ENCODE results near the gene CACNA2D1.

The CACNA2D1 gene

DNA sequence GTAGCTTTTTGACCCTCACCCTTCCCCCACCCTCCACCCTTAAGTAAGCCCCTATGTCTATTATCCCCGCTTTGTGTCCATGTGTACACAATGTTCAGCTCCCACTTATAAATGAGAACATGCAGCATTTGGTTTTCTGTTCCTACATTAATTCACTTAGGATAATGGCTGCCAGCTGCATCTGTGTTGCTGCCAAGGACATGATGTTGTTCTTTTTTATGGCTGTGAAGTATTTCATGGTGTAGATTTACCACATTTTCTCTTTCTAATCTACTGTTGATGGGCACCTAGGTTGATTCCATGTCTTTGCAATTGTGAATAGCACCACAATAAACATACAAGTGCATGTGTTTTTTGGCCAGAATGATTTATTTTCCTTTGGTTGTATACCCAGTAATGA, 232.2 kb downstream of the CACNA2D1 start:
- no peak for DNase-seq

DNA sequence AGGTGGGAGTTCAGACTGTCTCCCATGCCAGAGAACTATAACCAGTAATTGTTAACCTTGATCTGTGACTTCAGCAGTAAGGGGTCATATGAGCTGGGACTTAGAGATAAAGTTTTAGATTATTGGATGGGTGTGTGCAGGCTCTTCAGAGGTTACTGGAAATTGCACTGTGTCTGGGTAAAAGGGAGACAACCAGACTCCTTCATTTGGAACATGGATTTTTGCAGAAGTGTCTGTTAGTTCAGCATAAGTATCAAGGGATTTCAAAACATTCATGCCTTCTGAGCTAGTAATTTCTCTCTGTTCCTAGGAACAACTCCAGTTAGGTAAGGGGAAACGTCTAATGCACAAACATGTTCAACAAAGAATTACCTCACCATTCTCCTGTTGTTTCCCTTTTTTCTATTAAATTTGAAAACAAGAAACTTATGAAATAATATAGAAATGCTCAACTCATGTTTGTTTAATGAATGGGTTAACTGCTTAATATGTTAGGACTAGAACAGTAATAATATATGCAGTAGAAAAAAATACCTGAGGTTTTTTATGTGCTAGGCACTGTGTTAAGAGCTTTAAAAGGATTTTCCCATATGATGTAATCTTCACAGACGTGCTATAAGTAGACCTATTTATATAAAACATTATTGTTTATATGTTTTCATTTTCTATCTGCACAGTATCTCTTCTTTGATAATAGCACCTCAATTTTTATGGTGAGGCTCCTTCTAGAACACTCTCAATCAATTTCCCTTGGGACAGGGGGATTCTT, 233.0 kb downstream of the CACNA2D1 start:
- no peak for DNase-seq

GRCh38 chr7:82209179-82209747, 234.3 kb downstream of the CACNA2D1 start:
- no peak for DNase-seq

DNA sequence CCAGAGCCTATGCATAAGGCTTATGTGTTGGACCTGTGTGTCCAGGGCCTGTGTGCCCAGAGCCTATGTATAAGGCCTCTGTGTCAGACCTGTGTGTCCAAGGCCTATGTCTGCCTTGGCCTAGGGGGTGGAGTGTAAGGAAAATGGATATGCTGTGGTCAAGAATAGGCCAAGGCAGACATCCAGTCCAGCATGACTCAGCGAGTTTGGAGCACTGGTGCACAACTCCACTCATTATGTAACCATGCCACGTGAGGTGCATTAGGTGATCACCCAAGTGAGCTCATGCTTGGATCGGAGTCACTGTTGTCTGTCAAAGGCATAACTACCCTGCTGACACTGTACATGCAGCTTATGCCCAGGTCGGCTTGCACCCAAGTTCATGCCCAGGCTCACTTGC, 238.9 kb downstream of the CACNA2D1 start:
- no peak for DNase-seq

- no peak for DNase-seq
Observed at GRCh38 chr7:82202965-82203364, 240.6 kb downstream of the CACNA2D1 start.

- no peak for DNase-seq
Observed at GRCh38 chr7:82202107-82202506, 241.5 kb downstream of the CACNA2D1 start.

- no peak for DNase-seq
Observed at GRCh38 chr7:82200601-82201000, 243.0 kb downstream of the CACNA2D1 start.

DNA sequence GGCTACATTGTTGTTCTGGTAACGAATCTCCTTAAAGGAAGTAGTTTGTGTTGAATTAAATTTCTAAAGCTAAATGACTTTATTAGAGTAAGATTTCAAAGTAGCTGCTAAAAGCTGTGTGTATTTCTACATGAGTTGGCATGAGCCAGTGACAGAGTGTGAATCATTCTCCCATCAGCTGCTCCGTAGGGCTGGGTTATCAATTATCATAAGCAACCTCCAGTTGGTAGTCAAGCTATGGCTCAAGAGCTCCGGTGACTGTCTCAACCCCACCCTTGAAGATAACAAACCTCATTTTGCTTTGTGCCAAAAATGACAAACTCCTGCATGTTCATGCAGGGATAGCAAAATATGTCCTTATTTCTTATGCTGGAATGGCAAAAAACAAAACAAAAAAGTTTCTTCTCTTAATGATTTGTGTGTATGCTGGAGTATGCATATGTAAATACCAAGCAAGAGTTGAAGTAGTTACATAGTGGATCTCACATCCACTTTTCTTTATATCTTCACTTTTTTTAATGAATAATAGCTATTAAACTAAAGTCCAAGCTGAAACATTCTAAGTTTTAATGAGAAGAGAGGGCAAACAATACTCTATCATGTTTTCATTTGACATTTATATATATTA, 249.4 kb downstream of the CACNA2D1 start:
- no peak for DNase-seq

- no peak for DNase-seq
Observed at GRCh38 chr7:82188636-82189035, 254.9 kb downstream of the CACNA2D1 start.

DNA sequence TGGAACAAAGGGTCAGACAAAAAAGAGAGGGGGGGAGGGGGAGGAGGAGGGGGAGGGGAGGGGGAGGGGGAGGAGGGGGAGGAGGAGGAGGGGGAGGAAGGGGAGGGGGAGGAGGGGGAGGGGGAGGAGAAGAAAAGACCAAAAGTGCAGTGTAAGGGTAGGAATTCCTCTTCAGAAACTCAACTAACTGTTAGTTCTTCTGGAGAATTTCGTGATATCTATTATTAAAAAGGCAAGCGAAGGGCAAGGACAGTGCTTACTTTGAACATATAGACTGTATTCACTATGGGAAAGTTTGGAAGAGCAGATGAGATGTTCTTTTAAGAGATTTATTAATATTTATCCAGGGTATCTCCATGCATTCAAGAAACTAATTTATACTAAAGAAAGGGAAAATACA, 258.1 kb downstream of the CACNA2D1 start:
- DNase-seq = no peak

DNA sequence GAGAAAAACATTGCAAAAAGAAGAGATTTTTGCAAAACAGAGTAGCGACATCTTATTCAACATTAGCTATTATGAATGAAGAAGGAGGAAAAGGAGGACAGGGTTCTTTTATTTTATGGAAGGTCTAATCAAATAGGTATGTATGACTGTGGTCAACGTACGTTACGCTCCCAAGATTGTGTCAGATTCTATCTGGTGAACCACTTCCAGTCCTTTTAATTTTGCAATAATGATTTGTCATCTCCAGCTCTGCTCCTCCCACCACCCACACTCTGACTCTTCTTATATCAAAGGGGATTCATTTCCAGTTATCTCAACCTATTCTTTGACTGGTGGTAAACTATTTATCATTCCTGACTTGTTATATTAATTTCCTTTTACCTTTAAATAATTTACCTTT, 259.9 kb downstream of the CACNA2D1 start:
- no peak for DNase-seq

- no peak for DNase-seq
Observed at GRCh38 chr7:82179311-82179710, 264.3 kb downstream of the CACNA2D1 start.

DNA sequence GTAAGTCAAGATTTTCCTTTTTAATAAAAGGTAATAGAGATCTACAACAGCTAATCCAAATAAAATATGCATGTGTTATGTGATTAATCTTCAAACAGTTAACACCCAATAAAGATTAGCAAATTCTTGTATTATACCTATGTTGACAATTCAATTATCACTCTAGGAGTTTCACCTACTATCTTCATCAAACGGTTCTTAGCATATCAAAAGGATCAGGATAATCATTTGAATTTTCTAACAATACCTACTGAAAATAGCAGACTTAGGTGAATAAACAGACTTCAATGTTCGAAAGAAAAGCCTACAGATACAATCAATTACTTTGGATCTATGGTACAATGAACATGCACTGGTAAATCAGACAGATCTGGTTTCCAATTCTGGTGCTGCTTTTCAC, 268.3 kb downstream of the CACNA2D1 start:
- no peak for DNase-seq

DNA sequence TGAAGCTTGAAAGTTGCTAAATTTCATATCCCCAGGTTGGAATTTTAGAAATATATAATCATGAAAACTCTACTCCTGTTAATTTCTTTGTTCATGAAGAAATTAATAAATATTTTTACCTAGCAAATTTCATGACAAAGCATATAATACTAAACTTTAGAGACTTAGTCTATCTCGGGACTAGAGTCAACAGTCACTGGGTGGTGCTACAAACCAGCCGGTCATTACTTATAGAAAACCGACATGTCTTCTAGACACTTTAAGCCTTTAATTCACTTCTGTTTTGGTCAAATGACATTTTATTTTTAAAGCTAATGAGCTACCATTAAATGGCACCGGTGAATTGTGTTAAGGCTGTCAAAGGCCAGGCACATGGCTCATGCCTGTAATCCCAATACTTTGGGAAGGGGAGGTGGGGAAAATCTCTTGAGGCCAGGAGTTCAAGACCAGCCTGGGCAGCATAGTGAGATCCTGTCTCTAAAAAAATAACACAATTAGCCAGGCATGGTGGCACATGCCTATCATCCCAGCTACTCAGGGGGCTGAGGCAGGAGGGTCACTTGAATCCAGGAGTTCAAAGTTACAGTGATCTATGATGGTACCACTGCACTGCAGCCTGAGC, 270.1 kb downstream of the CACNA2D1 start:
- DNase-seq = no peak

- no peak for DNase-seq
Observed at GRCh38 chr7:82172881-82173280, 270.7 kb downstream of the CACNA2D1 start.

GRCh38 chr7:82172017-82172416, 271.6 kb downstream of the CACNA2D1 start:
- DNase-seq = no peak

DNA sequence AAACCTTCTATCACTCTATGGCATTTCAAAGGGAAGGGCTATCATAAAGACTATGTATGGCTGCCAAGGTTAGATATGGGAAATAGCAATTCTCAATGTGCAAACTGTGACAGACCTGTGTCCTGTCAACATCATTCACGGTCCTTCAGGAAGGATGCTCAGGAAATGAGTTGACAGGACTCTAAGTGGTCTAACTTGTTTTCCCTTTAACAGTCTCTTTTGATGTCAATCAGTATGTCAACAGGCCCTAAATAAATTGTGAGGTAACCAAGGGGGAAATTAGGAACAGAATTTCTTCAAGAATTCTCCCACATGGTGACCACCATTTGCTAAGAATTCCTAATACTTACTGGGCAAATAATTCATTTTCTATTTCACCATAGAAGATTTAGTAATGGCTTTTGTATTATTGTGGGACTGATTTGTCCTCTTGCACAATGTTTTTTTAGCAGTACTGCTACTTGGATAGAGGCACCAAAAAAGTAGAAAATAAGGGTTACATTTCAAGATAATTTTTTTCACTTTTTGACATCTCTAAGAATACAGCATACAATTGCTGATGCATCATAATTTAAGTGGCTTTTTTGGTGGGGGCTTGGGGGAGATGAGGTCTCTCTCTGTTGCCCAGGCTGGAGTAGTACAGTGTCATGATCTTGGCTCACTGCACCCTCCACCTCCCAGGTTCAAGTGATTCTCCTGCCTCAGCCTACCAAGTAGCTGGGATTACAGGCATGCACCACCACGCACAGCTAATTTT, 275.8 kb downstream of the CACNA2D1 start:
- DNase-seq = no peak

- DNase-seq = no peak
Observed at GRCh38 chr7:82166260-82167015, 277.1 kb downstream of the CACNA2D1 start.

GRCh38 chr7:82164813-82165212, 278.8 kb downstream of the CACNA2D1 start:
- no peak for DNase-seq

DNA sequence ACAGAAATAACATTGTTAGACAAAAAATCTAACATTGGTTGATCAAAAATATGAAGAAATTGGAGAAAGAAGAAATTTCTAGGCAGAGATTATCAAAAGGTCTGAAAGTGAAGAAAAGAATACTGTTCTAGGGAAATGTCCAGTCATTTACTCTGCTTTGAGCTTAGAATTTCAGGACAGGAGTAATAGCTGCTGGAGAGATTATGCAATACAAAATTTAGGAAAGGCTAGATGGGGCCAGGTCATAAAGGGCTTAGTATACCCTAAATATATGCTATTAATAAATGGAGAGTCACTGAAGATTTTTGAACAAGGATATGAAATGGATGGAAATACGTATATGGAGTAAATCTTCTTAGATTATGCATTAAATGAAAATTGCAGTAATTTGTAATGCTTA, 279.2 kb downstream of the CACNA2D1 start:
- DNase-seq = no peak

GRCh38 chr7:82163586-82163985, 280.0 kb downstream of the CACNA2D1 start:
- no peak for DNase-seq

- no peak for DNase-seq
Observed at GRCh38 chr7:82162289-82162688, 281.3 kb downstream of the CACNA2D1 start.

Data from activated T-cell treated with anti-CD3 and anti-CD28 coated beads for 4 hours (primary cell).